Activated gamma-delta T cell treated with Interleukin-2 at 50 U/mL for 16 hours (primary cell): ENCODE results near the gene DUXA.
"Not testable (repeated sequence)": the region's sequence is repeated elsewhere in the genome, so short reads cannot be mapped to it uniquely, and the experiment has no call there.

ENCODE experiments used
- DNase-seq: peaks from one replicate; pipeline ENCODE4 v3.0.0-alpha.2; 2020

DUXA gene

DNA sequence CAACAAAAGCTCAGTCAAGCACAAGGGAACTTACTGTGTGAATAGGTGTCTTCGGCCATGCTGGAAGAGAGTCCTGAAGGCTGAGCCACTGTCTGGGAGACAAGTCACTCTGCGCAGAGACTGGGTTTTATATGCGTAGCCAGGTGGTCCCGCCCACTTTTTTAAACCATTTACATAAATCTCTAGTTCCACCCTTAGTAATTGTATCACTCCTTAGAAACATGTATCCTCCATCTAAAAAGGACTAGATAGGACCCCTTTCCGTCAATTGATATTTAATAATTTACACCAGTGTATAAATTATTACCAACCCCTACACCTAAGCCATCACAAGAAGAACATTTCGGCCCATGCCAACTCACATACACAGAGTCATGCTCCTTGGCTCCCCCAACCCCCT is at the start of gene DUXA:
DUXA (minus strand) TSS at position 101 of the 400 bp plus-strand sequence; CDS start at position 59, 42 bp downstream.
- no peak for DNase-seq

DNA sequence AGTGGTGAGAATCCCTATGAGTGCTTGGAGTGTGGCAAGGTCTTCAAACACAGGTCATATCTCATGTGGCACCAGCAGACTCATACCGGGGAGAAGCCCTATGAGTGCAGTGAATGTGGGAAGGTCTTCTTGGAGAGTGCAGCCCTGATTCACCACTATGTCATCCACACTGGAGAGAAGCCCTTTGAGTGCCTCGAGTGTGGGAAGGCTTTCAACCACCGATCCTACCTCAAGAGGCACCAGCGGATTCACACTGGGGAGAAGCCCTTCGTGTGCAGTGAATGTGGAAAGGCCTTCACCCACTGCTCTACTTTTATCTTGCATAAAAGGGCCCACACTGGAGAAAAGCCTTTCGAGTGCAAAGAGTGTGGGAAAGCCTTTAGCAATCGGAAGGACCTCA is 44.8 kb upstream of the DUXA start:
- no peak for DNase-seq

DNA sequence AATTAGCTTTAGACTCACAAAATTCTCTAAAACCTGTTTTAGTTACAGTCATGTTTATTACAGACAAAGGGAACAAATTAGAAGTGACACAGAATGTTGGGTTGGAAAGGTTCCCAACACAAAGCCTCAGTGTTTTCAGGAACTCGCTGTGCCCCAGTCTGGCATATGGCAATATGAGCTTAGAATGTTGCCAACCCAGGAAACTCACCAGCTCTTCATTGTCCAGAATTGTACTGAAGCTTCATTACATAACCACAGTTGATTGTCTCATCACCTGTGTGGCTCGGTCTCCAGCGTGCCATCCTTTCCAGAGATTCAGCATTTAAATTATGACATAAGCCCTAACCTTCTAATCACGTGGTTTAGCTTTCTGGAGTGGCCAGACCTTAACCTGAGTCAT is 43.1 kb upstream of the DUXA start:
- DNase-seq, result no peak

DNA sequence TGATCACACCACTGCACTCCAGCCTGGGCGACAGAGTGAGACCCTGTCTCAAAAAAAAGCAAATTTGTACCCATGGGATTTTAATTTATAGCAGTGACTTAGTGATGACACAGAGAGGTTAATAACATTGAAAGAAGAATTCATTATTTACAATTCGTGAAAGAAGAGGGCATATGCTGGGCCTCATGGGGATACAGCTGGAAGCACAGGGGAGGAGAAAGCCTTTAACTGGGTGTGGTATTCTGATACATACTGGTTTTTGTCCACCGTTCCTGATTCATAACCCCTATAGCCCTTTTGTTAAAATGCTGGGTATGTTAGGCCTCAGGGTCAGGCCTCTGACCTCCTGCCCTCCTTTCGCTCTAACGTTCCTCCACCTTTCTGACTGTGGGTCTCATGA is 34.9 kb upstream of the DUXA start:
- DNase-seq, result no peak

DNA sequence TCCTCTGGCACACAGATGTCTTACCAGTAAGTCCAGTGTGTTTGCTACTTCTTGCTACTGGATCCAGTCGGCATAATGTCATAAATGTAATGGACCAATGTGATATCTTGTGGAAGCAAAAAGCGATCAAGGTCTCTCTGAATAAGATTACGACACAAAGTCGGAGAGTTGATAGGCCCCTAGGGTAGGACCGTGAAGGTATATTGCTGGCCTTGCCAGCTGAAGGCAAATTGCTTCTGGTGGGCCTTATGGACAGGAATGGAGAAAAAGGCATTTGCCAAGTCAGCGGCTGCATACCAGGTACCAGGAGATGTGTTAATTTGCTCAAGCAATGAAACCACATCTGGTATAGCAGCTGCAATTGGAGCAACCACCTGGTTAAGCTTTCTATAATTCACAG is 30.6 kb upstream of the DUXA start:
- DNase-seq, result not testable (repeated sequence)

DNA sequence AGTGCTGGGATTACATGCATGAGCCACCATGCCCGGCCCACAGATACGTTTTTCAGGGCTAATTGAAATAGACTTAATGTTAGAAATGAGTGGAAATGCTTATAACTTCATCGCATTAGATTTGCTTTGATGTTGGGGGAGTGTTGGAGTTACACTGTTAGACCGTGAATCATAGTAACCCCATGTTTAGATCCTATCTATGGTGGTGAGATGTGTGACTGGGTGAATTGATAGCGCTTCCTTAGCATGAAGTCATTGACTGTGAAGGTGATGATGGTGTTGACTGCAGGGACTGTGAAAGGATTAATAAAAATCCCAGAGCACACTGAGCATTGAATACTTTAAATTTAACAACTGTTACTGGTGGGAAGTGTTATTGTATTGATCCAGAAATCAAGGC is 25.7 kb upstream of the DUXA start:
- no peak for DNase-seq

DNA sequence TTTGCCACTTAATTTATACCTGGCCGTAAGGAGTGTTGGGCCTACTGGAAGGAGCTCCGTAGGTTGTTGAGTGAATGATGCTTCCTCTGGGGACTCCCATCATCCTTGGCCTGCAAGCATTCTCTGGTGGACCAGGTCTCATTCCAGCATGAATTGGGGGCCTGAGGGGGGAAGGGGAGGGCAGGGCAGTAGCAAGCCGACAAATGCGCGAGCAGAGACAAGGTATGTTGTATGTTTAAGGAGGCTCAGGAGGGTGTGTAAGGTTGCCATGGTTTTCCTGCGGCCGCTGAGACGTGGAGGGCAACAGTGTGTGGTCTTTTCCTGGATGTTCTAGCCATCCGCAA is 24.8 kb upstream of the DUXA start:
- no peak for DNase-seq

DNA sequence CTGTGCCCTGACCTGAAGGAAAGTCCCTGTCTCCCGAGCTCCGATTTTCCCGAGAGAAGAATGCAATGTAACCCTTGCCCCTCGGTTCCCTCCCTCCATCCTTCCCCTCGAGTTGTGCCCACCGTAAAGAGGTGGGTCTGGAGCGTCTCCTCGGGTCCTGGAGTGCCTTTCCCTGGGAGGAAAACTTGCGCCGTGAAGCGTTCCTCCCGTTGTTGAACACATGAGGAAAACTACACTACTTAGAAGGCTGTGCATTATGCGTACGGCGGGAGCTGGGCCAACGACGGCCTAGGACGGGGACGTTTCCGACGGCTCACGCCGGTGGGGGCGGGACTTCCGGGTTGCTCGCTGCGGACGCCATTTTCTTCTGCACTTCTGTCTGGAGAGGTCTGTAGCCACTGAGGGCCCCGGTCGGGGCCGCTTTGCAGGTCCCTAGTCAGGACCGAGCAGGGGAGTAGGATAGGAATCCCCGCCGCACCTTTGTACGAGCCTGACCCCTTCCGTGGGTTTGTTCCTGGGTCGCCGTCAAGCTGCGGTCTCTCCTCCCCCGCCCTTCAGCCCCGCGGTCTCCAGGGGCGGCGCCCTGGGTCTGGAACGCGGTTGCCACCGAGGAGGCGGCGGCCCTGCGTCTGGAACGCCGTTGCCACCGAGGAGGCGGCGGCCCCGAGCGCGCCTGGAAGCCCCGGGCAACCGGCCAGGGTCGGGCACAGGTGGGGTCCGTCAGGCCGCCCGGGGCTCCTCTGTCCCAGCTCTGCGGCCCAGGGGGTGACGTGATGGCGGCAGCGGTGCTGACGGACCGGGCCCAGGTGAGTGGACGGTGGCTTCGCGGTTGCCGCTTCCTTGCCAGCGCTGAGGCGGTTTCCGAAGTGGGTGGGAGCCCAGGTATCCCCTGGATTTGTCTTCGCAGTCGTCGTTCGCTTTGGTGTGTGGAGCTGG is 24.1 kb upstream of the DUXA start, which contains the start of gene ZNF264:
ZNF264 (plus strand) TSS at position 360 of the 936 bp plus-strand sequence; CDS start at position 774, 414 bp downstream.
- peak; percentile 92 for DNase-seq

DNA sequence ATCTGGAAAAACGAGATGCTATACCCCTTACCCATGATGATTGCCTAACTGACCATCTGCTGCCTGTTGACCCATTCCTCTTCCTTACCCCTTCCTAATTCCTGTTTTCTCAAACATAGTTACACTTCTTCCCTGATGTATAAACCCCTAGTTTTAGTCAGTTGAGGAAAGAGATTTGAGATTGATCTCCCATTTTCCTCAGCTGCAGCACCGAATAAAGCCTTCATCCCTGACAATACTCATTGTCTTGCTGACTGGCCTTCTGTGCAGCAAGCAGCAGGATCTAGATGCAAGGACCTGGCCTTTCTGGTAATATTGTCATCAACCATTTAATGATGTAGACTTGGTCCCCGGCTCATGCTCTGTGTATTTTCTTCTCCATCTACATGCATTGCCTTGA is 23.0 kb upstream of the DUXA start:
- DNase-seq, result no peak

DNA sequence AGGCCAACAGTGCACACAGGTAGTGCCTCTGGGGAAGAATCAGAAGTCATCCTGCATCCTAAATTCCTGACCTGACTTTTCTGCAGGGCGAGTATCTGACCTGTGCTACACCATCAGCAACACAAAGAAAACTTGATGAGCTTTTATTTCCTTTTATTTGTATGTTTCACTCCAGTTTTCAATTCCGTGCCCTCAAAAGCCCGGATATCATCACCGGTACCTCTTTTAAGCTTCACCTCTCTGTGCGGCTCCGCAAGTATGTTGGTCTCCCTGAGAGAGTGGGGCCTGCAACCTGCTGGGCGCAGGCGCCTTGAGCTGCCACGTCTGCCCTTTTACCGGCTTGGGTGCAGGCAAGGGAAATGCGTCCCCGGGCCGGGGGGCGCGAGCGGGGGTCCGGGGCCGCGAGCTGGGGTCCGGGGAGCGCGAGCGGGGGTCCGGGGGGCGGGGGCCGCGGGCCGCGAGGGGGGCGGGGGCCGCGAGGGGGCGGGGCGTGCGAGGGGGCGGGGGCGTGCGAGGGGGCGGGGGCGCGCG is 4.3 kb upstream of the DUXA start:
- DNase-seq, result peak; percentile 26

DNA sequence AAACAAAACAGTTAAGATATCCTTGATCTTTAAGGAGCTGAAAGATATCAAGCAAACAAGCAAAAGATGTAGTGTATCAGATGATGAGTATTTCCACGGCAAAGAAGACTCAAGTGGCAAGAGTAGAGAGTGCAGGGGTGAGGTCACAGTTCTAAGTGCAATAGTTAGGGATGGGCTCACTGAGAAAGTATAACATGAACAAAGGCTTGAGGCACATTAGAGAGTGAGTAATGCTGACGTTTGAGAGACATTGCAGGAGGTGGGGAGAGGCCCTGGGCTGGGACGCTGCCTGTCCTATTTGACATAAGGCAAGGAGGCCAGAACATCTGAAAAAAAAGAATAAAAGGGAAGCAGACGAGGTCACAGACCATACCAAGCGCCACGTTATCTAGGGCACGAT is 1.4 kb downstream of the DUXA start:
- no peak for DNase-seq

DNA sequence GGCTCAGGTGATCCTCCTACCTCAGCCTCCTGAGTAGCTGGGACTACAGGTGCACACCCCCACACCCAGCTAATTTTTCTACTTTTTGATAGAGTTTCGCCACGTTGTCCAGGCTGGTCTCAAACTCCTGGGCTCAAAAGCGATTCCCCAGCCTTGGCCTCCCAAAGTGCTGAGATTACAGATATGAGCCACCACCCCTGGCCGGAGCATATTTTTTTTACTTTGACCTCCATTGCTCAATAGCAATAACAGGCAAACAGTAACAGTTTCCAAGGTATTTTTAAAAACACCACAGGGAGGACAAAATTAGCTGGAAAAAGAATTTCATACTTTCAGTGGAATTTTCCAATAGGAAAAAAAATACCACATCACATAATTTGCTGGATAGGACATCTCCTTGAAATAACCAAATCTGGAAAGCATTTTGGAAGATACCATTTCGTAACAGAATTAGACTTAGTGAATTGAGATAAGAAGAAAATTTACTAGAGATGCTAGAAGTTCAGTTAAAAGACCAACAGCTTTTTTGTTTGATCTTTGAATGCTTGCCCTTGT is 5.2 kb downstream of the DUXA start:
- DNase-seq, result no peak

DNA sequence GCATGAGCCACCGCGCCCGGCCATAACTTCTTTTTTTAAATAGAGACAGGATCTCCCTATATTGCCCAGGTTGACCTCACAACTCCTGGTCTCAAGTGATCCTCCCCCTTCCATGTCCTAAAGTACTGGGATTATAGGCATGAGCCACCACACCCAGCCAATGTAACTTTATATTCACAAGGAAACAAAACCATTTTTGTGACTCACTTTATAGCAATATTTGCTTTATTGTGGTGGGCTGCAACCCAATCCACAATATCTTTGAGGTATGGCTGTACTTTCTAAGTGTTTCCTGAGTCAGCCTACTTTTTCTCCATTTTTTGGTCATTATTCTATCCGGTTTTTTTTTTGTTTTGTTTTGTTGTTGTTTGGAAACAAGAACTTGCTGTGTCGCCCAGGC is 14.4 kb downstream of the DUXA start:
- DNase-seq, result no peak

DNA sequence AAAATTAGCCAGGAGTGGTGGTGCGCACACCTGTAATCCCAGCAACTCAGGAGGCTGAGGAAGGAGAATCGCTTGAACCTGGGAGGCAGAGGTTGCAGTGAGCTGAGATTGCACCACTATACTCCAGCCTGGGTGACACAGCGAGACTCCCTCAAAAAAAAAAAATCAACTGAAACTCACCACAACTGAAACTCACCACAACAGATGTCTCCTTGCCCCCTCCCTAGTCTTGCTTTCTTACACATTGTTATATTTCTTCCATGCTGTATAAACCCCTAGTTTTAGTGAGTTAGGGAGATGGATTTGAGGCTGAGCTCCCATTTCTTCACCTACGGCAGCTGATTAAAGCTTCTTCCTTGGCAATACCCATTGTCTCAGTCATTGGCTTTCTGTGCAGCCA is 25.6 kb downstream of the DUXA start:
- DNase-seq, result no peak

DNA sequence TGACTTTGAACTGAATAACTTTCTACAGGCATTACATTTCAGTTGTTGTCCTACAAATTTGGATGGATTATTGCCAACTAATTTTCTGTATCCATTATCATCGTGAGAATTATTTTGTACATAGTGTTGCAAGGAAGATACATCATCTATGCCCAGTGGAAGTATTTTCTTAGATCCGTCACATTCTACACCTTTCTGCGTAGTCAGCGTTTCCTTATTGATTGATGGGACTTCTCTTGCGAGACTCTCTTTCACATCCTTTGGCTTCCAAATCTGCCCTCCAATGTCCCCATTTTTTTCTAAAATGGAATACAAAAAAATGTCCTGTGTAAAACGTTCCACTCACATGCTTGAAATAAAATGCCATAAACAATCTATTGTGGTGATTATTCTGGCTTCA is 31.5 kb downstream of the DUXA start:
- no peak for DNase-seq

DNA sequence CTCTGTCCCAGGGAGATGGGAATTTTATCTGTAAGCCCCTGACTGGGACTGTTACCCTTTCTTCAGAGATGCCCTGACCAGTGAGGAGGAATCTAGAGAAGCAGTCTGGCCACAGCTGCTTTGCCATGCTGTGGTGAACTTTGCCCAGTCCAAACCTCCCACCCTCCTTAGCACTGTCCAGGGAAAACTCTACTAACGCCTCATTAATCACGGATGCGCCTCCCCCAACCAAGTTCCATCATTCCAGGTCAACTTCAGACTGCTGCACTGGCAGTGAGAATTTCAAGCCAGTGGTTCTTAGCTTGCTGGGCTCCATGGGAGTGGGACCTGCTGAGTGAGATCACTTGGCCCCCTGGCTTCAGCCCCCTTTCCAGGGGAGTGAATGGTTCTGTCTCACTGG is 39.9 kb downstream of the DUXA start:
- not testable (repeated sequence) for DNase-seq

DNA sequence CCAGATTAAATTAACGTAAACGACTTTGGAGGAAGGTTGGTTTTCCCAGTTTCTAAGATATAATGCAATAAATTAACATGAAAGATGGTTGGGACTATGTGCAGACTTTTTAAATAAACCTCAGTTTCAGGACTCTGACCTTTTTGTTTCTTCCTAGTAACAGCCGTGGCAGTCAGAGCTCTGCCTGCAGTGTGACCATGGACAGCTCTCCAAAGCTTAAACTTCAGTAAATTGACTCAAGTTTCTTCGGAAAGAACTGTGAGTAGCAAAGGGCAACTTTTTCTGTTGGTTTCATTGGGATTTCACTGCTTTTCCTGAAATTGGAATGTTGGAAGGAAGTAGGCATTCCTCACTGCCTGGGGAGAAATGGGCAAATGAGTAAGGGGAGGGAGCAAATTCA is 43.4 kb downstream of the DUXA start:
- DNase-seq, result no peak

DNA sequence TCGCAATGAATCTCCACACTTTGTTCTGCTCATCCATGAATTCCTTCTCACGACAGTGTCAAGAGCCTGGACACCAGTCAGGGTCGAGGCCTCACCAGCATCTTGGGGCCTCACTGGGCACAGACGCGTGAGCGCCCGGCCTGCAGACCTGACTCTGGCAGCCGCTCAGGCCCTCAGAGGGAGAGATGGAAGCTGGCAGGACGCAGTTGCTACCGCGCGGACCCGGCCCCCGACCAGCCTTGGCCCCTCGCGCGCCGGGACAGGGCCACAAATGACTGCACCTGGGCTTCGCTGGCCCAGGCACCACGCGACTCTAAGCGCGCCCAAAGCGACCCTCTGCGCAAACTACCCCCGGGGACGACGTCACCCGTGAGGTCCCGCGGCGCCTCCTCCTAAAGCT is 48.4 kb downstream of the DUXA start:
- DNase-seq, result no peak

DNA sequence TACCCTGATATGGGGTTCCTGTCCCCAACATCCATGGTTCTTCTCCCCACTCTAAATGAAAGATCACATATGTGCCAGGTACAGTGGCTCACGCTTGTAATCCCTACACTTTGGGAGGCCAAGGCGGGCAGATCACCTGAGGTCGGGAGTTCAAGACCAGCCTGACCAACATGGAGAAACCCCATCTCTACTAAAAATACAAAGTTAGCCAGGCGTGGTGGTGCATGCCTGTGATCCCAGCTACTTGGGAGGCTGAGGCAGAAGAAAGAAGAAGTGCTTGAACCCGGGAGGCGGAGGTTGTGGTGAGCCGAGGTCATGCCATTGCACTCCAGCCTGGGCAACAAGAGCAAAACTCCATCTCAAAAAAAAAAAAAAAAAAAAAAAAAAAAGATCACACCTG is 53.8 kb downstream of the DUXA start:
- DNase-seq, result not testable (repeated sequence)

DNA sequence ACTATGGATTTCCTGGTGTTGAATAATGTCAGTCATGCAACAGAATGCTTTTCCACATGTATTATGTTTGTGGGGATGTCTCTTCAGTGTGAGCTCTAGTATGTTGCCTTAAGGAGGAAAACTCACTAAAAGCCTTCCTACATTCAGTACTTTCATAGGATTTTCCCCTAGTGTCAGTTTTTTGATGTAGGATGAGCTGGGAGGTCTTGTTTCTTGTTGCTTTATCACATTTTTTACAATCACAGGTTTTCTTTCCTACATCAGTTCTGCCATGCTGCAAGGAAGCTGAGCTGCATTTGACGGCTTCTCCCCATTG is 56.0 kb downstream of the DUXA start:
- no peak for DNase-seq

DNA sequence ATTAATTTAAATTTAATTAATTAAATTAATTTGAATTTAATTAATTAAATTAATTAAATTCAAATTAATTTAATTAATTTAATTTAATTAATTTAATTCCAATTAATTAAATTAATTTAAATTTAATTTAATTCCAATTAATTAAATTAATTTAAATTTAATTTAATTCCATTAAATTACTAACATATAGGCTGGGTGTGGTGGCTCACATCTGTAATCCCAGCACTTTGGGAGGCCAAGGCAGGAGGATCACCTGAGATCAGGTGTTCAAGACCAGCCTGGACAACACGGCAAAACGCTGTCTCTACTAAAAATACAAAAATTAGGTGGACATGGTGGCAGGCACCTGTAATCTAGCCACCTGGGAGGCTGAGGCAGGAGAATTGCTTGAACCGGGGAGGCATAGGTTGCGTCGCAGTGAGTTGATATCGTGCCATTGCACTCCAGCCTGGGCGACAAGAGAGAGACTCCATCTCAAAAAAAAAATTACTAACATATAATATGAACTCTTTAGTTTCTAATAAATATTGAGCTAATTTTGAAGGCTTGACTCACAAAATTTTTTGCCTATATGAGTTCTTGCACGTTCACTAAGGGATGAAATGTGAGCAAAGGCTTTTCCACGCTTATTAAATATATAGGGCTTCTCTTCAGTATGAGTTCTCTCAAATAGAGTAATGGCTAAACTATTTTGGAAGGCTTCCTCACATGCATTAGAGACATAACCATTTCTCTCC is 56.5 kb downstream of the DUXA start:
- no peak for DNase-seq

DNA sequence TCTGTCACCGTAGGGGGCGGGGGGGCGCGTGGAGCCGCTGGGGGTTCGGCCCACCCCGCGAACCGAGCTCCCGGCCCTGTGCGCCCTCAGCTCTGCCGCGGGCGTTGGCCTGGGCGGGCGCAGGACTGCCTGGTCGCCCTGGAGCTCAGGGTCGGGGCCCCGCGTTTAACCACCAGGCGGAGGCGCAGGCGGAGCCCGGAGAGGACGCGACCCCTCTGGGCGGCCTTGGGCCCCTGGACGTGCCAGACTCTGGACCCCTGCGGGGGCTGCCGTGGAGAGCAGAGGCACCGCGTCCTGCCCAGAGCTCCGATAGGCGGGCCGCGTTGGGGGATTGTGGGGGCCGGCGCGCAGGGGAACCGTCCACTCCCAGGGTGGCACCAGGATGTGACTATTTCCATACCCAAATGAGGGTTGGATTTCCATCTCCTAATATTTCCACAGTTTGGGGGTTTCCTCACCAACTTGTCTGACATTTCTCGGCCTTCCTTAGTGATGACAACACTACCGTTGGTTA is 60.5 kb downstream of the DUXA start:
- no peak for DNase-seq

DNA sequence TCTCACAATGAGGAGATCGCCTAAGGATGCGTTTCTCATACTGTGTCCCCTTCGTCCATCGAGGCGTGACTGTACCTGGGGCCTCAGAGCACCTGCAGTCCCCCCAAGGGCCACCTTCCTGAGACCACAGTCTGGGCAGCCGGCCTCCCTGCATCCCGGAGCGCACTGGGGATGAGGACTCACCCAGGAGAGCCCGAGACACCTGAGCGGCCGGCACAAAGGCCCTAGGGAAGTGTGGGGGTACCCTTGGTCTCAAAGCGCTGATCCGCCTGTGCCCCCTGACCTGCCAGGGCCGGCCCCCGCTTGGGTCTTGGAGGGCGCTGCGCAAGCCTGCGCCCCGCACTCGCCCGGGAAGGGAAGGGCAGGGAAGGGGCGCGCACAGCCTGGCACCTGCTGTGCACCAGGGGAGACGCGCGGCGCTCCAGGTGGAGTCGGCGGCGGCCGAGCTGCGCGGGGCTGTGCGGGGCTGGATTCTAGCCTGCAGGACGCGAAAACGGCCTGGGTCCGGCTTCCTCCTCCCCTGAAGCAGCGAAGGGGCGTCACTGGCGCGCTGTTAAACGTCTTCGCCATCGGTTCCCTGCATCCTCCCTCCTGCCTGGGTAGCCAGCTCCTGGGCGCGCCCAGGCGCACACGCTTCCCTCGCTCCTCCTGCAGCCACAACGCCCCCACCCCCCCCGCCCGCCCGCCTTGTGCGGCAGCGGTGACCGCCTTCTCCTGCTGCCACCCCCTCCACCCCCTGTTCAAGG is 61.1 kb downstream of the DUXA start:
- no peak for DNase-seq
